CD4-positive, alpha-beta T cell treated with Interleukin-4 for 4 hours (primary cell): ENCODE results near the gene CREBL2.
"Not testable (repeated sequence)": the region's sequence is repeated elsewhere in the genome, so short reads cannot be mapped to it uniquely, and the experiment has no call there.

ENCODE experiments used
- DNase-seq: peaks from one replicate; pipeline ENCODE4 v3.0.0-alpha.2; 2020

CREBL2 gene, protein sequence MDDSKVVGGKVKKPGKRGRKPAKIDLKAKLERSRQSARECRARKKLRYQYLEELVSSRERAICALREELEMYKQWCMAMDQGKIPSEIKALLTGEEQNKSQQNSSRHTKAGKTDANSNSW

DNA sequence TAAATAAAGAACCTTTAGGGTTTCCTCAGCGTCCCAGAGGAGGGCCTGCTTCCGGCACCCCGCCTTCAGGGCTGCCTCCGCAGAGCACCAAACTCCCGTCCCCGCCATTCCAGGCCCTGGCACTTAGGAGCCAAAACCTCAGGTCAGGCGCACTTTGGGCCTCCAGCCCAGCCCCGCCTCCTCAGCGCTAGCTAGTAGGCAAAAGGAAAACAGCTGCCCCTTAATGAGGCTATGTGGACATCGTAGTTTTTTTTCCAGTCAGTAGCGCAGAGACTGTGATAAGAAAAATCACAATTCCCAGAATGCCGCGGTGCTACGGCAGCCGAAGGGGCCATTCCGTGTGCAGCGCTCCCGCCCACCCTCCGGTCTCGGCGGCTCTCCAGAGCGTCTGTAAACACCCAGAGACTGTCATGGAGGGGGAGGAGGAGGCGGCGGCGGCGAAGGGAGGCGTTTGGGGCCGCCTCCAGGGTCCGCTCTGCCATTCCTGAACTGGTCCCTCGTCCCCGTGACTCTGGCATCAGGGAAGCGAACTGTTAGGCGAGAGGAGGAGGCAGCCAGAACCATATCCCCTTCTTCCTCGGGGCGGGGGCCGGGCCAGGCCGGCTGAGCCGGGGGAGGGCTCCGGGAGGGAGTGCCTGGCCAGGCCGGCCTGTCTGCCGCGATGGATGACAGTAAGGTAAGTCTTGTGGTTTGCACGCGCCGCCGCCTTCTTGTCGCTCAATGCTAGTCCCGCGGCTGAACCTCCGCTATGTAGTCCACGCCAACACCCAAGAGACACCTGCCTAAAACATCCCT is at the start of gene CREBL2:
CREBL2 (plus strand) TSS at position 365 of the 795 bp plus-strand sequence; CDS start at position 662, 297 bp downstream.
- peak; percentile 91 for DNase-seq

DNA sequence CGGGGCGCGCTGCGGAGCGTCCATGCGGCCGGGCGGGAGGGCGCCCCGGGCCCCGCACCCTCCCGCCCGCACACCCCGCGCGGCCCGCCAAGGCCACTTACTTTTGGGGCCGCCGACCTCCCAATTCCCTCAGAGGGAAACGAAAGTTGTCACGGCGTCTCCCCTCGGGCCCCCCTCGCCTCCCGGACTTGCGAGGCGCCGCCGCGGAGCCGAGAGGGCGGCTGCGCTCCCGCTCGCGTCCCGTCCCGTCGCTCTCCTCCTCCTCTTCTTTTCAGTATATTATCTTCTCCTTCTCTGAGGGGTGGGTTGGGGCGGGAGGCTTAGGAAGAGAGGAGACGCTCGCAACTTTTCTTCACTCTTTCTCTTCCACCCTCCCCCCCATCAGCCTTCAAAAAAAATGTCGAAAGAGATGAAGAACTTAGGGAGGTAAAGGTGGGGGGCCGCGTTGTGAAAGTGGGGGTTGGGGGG is 49.6 kb upstream of the CREBL2 start:
- no peak for DNase-seq

DNA sequence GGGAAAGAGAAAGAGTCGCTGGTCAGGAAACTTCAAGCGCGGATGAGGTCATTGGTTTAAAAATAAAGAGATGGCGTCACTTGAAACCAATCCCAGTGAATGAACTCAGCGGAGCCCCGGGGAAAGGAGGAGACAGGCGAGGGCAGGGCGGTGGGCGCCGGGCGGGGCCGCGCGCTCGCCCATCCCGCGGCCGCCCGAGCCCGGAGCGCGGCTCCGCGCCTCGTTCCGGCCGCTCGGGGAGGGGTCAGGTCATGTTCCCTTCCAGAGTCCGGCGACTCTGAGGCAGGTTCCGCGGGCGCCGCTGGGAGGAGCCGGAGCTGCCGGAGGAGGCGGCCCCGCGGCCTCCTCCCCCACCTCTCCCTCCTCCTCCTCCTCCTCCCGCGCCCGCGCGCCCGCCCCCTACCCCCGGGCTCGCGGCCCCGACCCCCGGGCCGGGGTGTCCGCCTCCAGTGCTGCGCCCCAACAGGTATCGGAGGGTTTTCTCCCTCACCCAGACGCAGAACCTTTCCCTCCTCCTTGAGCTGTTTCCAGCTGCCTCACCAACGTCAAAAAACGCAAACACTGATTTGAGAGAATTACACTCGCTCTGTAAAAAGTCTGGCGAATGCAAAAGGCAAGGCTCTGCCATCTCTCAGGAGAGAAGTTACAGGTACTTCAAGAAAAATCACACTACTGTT is 49.0 kb upstream of the CREBL2 start, which contains the start of gene DUSP16:
DUSP16 (minus strand) TSS at position 279 of the 677 bp plus-strand sequence. CDS start 41,765 bp downstream, outside the sequence.
- DNase-seq: peak; percentile 87

DNA sequence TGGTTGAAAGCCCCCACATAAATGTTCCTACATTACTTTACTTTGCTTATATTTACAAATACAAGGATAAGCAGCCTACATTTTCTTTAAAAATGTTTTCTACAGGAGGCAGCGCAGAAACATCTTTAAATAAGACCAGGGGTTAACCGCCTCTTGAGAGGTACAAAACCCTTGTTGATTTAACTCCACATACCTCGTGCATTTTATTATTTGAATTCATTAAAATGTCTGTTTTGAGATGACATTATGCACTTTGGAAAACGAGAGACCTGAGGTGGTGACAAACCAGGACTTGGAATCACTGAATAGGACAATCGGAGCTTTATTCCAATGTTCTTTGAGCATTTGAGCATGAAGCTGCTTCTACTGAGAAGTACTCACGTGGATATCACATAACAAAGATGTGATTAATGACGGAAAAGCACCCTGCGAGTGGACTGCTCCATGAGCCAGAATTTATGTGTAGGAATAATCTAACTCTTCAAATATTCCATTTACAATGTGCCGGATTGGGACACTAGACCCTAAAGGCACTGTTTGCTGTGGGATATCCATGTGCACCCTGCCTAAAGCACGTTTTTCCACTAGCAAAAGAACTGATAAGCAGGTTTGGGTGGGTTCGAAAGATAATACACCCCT is 48.3 kb upstream of the CREBL2 start:
- DNase-seq: no peak

DNA sequence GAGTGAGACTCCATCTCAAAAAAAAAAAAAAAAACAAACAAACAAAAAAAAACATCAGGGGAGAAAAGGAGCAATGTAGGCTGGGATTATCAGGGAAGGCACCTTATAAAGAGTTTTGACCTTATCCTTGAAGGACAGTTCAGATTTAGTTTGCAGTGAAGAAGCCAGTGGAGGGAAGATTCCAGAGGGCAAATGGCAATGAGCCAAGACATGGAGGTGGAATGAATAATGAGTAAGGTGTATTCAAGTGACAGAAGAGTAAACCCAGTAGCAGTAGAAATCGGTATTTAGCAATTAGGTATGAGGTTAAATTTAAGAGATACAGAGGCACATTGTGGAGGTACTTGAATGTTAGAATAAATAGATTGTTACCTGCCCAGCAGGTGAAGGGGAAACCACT is 46.8 kb upstream of the CREBL2 start:
- DNase-seq: no peak

DNA sequence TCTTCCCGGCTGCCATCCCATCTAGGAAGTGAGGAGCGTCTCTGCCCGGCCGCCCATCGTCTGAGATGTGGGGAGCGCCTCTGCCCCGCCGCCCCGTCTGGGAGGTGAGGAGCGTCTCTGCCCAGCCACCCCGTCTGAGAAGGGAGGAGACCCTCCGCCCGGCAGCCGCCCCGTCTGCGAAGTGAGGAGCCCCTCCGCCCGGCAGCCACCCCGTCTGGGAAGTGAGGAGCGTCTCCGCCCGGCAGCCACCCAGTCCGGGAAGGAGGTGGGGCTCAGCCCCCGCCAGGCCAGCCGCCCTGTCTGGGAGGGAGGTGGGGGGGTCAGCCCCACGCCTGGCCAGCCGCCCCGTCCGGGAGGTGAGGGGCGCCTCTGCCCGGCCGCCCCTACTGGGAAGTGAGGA is 45.7 kb upstream of the CREBL2 start:
- DNase-seq: not testable (repeated sequence)

DNA sequence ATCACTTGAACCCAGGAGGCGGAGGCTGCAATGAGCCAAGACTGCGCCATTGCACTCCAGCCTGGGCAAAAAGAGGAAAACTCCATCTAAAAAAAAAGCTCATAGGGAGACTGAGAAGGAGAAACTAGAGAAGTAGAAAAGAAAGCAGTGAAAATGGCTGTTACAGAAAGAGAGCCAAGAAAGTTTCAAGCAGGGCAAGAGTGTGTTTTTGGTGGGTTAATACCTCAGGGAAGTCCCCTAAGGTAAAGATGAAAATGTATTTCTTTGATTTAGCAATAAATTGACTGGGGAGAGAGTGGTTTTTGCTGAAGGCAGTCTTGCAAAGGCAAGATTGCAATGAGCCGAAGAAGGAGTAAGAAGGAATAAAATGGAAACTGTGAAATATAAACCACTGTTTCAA is 39.0 kb upstream of the CREBL2 start:
- DNase-seq: no peak

DNA sequence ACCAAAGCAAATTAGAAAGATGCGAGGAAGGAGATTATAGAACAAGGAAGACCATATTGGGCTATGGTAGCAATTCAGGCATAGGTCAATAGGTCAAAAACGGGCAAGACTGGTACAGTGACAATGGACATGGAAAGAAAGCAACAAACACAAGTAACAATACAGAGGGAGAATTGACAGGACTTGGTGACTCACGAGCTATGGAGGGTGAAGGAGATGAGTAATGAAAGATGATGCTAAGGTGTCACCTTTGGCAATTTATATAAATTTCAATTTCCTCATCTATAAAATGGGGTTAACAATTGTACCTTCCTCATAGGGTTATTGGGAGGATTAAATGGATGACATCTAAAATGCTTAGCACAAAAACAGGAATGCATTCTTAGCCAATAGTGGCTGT is 33.9 kb upstream of the CREBL2 start:
- DNase-seq: no peak

DNA sequence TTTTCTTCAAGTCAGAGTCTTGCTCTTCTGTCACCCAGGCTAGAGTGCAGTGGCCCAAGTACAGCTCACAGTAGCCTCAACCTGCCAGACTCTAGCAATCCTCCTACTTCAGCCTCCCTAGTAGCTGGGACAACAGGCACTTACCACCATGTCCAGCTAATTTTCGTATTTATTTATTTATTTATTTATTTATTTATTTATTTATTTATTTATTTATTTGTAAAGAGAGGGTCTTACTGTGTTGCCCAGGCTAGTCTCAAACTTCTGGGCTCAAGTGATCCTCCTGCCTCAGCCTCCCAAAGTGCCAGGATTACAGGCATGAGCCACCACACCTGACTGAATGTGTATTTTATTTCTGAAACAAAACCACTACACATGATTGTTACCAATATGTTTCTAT is 31.0 kb upstream of the CREBL2 start:
- DNase-seq: not testable (repeated sequence)

DNA sequence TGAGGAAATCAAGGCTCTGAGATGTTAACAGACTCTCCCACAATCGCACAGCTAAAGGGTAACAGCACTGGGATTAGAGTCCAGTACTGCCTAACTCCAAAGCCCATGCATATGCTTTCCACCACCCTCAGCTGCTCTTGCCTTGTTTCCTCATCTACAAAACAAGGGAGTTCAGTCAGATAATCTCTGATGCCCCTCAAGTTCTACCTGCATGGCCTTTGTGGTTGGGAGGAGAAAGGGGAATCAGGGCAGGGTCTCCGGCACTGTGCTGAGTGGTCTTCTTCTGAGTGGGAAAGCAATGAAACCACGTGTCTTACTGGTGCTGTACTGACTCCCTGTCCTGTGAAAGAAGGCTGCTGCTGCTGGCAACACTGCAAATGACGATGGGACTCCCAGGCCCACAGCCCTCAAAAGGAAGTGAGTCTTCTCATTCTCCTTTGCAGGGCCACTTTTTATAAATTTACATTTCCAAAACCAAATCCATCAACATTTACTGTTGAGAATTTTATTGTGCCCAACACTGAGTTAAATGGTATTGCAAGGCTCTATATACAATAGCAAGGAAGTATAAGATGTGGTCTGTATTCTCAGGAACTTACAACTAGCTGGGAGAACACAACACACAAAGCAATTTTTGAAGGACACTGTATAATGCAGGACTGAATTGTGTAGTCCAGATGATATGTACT is 29.3 kb upstream of the CREBL2 start:
- no peak for DNase-seq

DNA sequence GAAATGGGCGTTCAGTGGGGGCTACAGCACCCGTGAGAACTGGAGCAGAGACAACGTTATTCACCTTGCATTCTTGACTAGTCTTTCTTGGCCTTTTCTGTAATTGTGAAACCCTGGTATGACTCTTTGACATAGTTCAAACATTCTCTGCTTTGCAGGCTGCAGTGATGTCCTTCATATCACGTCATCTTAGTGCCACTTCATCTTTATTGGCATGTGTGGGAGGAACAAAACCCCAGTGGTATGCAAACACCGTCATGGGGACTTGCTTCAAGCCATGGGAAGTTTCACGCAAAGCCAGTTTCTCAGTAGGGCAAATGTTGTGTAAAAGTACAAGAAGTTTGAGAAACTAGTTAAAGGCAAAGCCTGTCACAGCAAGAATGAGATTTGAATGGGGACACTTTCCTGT is 28.8 kb upstream of the CREBL2 start:
- DNase-seq: no peak

DNA sequence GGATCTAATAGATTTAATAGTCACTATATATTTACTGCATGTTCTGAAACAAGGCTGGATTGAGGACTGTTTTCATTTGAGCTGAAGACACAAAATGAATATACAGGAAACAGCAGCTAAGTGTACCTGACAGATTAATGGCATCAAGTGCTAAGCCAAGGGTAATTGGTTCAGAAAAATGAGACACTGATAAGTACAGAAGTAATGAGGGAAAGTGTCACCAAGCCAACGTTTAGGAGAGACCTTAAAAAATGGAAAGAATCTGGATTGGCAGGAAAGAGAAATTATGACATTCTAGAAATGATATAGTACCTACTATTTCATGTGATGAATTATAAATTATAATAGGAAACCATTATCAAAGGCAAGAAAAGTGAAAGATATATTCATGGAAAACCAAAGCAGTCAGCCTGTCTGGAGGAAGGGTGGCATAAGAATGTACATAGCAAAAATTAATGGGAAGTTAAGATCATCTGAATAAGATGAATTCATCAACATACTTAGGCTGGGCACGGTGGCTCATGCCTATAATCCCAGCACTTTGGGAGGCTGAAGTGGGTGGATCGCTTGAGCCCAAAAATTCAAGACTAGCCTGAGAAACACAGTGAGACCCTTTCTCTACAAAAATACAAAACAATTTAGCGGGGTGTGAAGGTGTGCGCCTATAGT is 28.0 kb upstream of the CREBL2 start:
- DNase-seq: no peak

DNA sequence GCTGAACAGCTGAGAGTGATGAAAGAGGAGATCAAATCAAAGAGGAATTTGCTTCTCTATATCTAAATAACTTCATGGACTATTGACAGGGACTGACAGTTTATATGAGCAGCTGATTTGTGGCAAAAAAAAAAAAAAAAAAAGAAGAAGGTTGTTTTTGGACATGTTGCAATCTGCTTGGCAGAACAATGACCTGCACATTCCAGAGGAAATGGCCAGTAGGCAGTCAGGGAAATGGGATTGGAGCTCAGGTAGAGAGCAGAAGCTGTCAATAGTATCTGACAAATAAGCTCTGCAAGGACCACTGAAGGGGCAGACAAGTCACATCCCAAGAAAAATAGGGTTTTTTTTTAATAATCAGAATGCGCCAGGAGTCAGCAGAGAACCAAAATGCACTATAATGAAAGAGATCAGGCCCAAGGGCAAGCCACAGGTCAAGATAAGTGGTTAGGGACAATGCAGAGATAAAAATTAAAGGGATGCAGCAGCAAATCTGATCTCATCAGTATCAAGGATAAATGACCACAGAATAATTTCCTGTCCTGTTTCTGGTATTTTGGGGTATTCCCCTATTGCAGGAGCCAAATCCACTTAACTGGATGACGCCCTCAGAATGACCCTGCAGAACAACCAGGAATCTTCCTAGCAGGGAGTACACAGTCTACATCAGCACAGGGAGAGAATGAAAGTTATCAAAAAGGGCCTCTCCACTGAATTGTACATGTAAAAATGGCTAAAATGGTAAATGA is 26.4 kb upstream of the CREBL2 start:
- DNase-seq: no peak

DNA sequence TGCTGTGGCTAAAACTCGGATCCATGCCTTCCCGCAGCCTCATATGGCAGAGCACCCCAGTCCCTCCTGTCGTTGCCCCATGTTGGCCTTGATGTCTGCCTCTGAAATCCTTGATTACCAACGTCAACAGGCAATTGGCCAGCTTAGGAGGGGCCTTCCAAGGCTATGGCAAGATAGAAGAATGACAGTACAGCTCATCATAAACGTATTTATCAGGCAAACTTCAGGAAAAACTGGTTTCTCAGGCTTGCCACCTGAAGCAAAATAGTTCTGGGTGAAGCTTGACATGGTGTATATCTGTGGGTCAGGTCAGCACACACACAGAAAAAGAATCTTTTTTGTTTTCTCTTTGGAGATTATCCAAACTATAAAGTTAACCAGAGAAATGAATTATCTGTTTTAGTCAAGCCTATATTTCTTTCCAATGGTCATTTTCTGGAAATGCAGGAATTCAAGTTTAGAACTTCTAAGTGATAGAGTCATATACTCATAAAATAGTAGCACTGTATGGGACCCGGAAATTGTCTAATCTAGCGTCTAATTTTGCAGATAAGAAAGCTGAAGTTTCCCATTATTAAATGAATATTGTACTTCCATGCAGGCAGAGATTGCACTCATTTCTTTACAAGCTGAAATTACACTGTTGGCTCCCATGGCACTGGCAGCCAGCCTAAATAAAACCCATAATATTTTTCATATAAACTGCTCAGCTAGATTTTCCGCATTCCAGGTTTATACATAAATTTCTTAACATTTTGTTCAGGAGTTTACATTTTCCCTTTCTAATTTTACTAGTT is 24.6 kb upstream of the CREBL2 start:
- no peak for DNase-seq

DNA sequence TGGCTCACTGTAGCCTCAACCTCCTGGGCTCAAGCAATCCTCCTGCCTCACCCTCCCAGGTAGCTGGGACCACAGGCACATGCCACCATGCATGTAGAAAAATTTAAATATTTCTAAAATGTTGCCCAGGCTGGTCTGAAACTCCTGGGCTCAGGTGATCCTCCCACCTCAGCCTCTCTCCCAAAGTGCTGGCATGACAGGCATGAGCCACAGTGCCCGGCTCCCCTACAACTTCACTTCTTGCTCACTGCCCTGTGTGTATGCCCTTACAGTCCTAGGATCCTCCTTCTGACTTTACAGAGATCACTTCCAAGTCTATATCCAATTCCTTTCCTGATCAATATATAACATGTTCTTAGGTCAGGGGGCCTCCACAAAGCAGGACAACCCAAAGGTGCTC is 23.8 kb upstream of the CREBL2 start:
- DNase-seq: no peak

DNA sequence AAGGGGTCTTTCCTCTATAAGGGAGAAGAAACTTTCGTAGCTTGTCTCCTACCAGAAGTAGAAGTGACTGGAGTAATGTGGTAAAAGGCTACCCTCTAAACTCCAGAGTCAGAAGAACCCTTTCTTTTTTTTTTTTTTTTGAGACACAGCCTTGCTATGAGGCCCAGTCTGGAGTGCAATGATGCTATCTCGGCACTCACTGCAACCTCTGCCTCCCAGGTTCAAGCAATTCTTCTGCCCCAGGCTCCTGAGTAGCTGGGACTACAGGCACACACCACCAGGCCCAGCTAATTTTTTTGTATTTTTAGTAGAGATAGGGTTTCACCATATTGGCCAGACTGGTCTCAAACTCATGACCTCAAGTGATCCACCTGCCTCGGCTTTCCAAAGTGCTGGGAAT is 23.2 kb upstream of the CREBL2 start:
- DNase-seq: not testable (repeated sequence)

DNA sequence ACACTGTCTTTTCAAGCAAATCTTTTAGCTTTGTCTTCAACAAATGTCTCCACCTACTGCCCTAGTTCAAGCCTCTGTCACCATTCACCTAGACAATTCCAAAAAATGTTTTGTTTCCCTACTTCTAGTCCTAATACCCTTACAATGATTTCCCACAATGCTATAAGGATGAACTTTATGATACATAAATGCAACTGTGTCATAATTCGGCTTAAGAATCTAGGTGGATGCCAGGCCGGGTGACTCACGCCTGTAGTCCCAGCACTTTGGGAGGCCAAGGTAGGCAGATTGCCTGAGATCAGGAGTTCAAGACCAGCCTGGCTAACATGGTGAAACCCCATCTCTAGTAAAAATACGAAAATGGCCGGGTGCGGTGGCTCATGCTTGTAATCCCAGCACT is 20.7 kb upstream of the CREBL2 start:
- DNase-seq: no peak

DNA sequence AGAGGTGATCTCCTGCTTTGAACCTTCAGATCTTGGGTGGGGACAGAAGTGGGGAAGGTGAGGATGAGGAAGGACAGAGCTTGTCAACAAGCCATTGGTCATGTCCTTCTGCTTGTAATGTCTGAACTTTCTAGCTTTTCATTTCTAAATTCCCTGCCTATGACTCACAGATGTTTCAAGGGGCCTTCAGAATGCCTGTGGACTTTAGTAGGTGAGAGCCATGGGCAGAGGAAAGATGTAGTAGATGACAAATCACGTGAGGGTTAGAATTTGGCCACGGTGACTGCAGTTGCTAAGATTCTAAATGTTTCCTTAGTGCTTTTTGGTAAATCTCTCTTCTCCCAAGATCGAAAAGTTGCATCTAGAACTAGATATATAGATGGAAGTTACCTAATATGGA is 18.7 kb upstream of the CREBL2 start:
- no peak for DNase-seq

DNA sequence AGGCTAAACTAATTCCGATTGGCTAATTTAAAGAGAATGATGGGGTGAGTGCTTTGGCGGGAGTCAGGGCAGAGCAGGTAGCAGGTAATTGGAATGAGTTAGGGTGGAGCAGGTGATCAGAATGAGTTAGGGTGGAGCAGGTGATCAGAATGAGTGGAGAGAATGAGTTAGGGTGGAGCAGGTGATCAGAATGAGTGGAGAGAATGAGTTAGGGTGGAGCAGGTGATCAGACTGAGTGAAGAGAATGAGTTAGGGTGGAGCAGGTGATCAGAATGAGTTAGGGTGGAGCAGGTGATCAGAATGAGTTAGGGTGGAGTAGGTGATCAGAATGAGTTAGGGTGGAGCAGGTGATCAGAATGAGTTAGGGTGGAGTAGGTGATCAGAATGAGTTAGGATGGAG is 15.7 kb upstream of the CREBL2 start:
- DNase-seq: not testable (repeated sequence)

DNA sequence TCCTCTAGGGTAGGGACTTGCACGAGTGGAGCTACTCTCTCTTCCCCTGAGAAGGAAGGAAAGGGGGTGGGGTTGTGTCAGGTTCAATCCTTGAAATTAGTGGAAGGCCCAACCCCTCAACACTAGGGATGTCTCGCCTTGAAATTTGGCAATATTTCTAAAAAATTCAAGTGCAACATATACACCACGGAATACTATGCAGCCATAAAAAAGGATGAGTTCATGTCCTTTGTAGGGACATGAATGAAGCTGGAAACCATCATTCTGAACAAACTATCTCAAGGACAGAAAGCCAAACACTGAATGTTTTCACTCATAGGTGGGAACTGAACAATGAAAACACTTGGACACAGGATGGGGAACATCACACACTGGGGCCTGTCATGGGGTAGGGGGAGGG is 15.1 kb upstream of the CREBL2 start:
- not testable (repeated sequence) for DNase-seq

DNA sequence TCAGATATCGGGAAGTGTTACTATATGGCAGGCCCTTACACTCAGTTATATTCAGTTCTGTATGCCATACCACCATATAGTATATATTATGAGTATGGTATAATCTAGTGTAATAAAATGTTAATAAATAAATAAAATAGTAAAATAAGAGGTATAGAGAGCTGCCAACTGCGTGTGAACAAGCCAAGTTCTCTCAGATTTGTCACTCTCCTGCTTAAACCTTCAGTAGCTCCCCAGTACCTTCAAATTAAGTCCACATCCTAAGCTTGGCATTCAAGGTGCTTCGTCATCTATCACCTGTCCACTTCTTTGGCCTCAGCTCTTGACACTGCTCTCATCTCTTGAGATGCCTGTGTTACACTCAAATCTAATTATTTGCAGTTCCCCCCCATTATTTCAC is 12.8 kb upstream of the CREBL2 start:
- DNase-seq: no peak
